Measurements from ENCODE around the gene UROC1. TPM values are rescaled to one million over a fixed set of nuclear protein-coding genes. Genes with fewer than 3 reads are reported as not detected.

Gene UROC1
- total RNA-seq, 1 experiment from 2014 or later = not detected

DNA sequence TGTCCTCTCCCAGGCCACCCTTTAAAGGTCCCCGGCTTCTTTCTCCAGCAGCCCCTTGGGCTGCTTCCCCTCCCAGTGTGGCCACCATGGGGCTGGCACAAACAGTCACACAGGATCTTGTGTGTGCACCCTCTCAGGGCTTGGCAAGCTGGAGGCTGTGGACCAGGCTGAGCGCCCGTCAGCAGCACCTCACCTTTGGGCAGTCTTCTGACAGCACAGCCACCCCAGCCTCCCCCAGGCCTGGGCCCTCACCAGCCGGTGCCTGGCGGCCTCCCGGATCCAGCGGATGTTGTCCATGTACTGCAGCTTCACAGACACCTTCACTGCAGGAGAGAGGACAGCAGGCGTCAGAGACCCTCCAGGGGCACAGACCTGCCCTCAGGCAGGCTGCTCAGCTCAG, 21.8 kb downstream of the UROC1 start:
- H3K79me2 ChIP-seq (ENCODE audit: insufficient read depth, low read length) = no peaks in the 10 kb centered on the region
- H3K9me3 ChIP-seq (ENCODE audit: control insufficient read depth in 1 of 2, insufficient read depth in 1 of 2, low read depth in 1 of 2, low read length in 2 of 2) = no peaks in the 10 kb centered on the region
- DNase-seq (ENCODE audit: low read depth, low spot score) (no peak), ATAC-seq (no peak)
- no peaks in the 10 kb centered on the region for H4K20me1 ChIP-seq (ENCODE audit: insufficient read depth)
- ChIA-PET POLR2A (no interaction called here), CTCF (no interaction called here), RAD21 (ENCODE audit: low non-redundant PET in 1 of 2, low total read pairs in 2 of 2, uncharacterized antibody in 2 of 2, unreplicated experiment in 2 of 2) (no interaction called here)
- H3K27ac ChIP-seq (ENCODE audit: low read depth, low read length) = no peak overlapping the region
- no TSS peak for BruUV-seq (replicated peaks)
- H3K4me3 ChIP-seq (replicated peaks in 1 of 2; ENCODE audit: low read depth in 1 of 2, low read length in 2 of 2) = no peak overlapping the region
- intact Hi-C loops (cut with micrococcal nuclease) = no loop called here
- TF ChIP-seq EZH2phosphoT487 (IDR thresholded peaks at IDR 0.05; ENCODE audit: borderline replicate concordance) (no peak), ZNF274 (IDR thresholded peaks at IDR 0.05; ENCODE audit: low read depth, low read length) (no peak), POLR2A (IDR thresholded peaks at IDR 0.05; ENCODE audit: borderline replicate concordance, extremely low read depth, insufficient read depth, insufficient read length) (no peak), SP1 (IDR thresholded peaks at IDR 0.05; ENCODE audit: low read depth) (no peak), RAD21 (IDR thresholded peaks at IDR 0.05; ENCODE audit: low read depth) (no peak), CEBPB (IDR thresholded peaks at IDR 0.05; ENCODE audit: low read depth) (no peak), TCF7L2 (IDR thresholded peaks at IDR 0.05; ENCODE audit: borderline replicate concordance, extremely low read depth, insufficient read depth, insufficient read length) (no peak), SRF (IDR thresholded peaks at IDR 0.05; ENCODE audit: low read depth) (no peak), SIN3A (IDR thresholded peaks at IDR 0.05; ENCODE audit: low read depth) (no peak), CBX3 (IDR thresholded peaks at IDR 0.05; ENCODE audit: low read depth) (no peak), YY1 (IDR thresholded peaks at IDR 0.05; ENCODE audit: extremely low read depth, insufficient replicate concordance, low read depth, low read length) (no peak), JUND (IDR thresholded peaks at IDR 0.05) (no peak), EGR1 (IDR thresholded peaks at IDR 0.05; ENCODE audit: low read depth) (no peak)
- TF ChIP-seq, protein P1, sequence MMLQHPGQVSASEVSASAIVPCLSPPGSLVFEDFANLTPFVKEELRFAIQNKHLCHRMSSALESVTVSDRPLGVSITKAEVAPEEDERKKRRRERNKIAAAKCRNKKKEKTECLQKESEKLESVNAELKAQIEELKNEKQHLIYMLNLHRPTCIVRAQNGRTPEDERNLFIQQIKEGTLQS (IDR thresholded peaks at IDR 0.05) = no peak
- TF ChIP-seq, protein P2, sequence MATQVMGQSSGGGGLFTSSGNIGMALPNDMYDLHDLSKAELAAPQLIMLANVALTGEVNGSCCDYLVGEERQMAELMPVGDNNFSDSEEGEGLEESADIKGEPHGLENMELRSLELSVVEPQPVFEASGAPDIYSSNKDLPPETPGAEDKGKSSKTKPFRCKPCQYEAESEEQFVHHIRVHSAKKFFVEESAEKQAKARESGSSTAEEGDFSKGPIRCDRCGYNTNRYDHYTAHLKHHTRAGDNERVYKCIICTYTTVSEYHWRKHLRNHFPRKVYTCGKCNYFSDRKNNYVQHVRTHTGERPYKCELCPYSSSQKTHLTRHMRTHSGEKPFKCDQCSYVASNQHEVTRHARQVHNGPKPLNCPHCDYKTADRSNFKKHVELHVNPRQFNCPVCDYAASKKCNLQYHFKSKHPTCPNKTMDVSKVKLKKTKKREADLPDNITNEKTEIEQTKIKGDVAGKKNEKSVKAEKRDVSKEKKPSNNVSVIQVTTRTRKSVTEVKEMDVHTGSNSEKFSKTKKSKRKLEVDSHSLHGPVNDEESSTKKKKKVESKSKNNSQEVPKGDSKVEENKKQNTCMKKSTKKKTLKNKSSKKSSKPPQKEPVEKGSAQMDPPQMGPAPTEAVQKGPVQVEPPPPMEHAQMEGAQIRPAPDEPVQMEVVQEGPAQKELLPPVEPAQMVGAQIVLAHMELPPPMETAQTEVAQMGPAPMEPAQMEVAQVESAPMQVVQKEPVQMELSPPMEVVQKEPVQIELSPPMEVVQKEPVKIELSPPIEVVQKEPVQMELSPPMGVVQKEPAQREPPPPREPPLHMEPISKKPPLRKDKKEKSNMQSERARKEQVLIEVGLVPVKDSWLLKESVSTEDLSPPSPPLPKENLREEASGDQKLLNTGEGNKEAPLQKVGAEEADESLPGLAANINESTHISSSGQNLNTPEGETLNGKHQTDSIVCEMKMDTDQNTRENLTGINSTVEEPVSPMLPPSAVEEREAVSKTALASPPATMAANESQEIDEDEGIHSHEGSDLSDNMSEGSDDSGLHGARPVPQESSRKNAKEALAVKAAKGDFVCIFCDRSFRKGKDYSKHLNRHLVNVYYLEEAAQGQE (IDR thresholded peaks at IDR 0.05; ENCODE audit: low read depth) = no peak
- TF ChIP-seq, protein P3, sequence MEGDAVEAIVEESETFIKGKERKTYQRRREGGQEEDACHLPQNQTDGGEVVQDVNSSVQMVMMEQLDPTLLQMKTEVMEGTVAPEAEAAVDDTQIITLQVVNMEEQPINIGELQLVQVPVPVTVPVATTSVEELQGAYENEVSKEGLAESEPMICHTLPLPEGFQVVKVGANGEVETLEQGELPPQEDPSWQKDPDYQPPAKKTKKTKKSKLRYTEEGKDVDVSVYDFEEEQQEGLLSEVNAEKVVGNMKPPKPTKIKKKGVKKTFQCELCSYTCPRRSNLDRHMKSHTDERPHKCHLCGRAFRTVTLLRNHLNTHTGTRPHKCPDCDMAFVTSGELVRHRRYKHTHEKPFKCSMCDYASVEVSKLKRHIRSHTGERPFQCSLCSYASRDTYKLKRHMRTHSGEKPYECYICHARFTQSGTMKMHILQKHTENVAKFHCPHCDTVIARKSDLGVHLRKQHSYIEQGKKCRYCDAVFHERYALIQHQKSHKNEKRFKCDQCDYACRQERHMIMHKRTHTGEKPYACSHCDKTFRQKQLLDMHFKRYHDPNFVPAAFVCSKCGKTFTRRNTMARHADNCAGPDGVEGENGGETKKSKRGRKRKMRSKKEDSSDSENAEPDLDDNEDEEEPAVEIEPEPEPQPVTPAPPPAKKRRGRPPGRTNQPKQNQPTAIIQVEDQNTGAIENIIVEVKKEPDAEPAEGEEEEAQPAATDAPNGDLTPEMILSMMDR (IDR thresholded peaks at IDR 0.05 in 2 of 3, conservative IDR thresholded peaks at IDR 0.05 in 1 of 3; ENCODE audit: borderline replicate concordance in 1 of 3, insufficient read depth in 1 of 3, low read depth in 2 of 3, low read length in 2 of 3) = no peak
- H2AFZ ChIP-seq (ENCODE audit: low read depth, low read length, poor library complexity, severe bottlenecking) = no peak overlapping the region
- H3K4me2 ChIP-seq (ENCODE audit: low read length) = no peak overlapping the region
- no peaks in the 10 kb centered on the region for H3K9me2 ChIP-seq (ENCODE audit: insufficient read depth)
- H3K27me3 ChIP-seq (ENCODE audit: insufficient read depth, low read length) = no peaks in the 10 kb centered on the region
- H3K4me1 ChIP-seq (ENCODE audit: control insufficient read depth in 1 of 2, insufficient read depth in 2 of 2, low read length in 2 of 2) = no peaks in the 10 kb centered on the region
- no peaks in the 10 kb centered on the region for H3K36me3 ChIP-seq (ENCODE audit: control insufficient read depth in 1 of 2, insufficient read depth in 2 of 2, low read length in 2 of 2)
- no peak overlapping the region for H3K9ac ChIP-seq (ENCODE audit: low read length)

Measured in HCT116 (cell line).